Upper lobe of left lung (tissue), 4 donors: Measurements from ENCODE around the gene BCL3.
"Not testable (repeated sequence)": the region's sequence is repeated elsewhere in the genome, so short reads cannot be mapped to it uniquely, and the experiment has no call there.

Experiments
- CTCF ChIP-seq, 6 experiments: fragments of 450-650 bp in 4 of 6; fragments of 200-600 bp in 2 of 6; sonication (generic) in 2 of 6; IDR thresholded peaks; one replicate each; pipeline ENCODE4 v1.5.1; 2016 to 2019; ENCODE audit warnings: antibody characterized with exemption in 6 of 6
- EP300 ChIP-seq, 4 donors: sonication (generic); formaldehyde crosslinking; IDR thresholded peaks; one replicate each; pipeline ENCODE4 v1.5.1; 2017; ENCODE audit warnings: antibody characterized with exemption in 4 of 4, control low read depth in 2 of 4
- POLR2A ChIP-seq, 4 donors: fragments of 450-650 bp; IDR thresholded peaks; one replicate each; pipeline ENCODE4 v1.5.1; 2016 to 2017; ENCODE audit warnings: antibody characterized with exemption in 4 of 4, mild to moderate bottlenecking in 2 of 4

GRCh38 chr19:44781694-44782093 lies 33.2 kb downstream of the BCL3 start:
- TF ChIP-seq CTCF, POLR2A, EP300 (IDR thresholded peaks at IDR 0.05): not testable (repeated sequence)
